ENCODE results near the gene KIRREL1. TPM values are rescaled to one million over a fixed set of nuclear protein-coding genes. Genes with fewer than 3 reads are reported as not detected.
A peak's percentile ranks its signal among the peaks of the same experiment; 100 is the strongest.

The KIRREL1 gene
- total RNA-seq, 4 donors from 2014 or later, result 8.8 to 19.6 (median 14.5) TPM

- WGBS, 2 donors, result 90 to 96% methylated on average over 4 of the region's 4 CpGs
- no peak overlapping the region for H3K4me3 ChIP-seq (ENCODE audit: low read depth, poor library complexity, severe bottlenecking)
- no peak for DNase-seq (ENCODE audit: low spot score in 2 of 2)
- TF ChIP-seq, protein P1, sequence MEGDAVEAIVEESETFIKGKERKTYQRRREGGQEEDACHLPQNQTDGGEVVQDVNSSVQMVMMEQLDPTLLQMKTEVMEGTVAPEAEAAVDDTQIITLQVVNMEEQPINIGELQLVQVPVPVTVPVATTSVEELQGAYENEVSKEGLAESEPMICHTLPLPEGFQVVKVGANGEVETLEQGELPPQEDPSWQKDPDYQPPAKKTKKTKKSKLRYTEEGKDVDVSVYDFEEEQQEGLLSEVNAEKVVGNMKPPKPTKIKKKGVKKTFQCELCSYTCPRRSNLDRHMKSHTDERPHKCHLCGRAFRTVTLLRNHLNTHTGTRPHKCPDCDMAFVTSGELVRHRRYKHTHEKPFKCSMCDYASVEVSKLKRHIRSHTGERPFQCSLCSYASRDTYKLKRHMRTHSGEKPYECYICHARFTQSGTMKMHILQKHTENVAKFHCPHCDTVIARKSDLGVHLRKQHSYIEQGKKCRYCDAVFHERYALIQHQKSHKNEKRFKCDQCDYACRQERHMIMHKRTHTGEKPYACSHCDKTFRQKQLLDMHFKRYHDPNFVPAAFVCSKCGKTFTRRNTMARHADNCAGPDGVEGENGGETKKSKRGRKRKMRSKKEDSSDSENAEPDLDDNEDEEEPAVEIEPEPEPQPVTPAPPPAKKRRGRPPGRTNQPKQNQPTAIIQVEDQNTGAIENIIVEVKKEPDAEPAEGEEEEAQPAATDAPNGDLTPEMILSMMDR (IDR thresholded peaks at IDR 0.05), result no peak
- TF ChIP-seq POLR2A (IDR thresholded peaks at IDR 0.05), result no peak
- intact Hi-C loops (cut with DNase I; ENCODE audit: low total_unique reads), result no loop called here
These were observed 121.7 kb downstream of the KIRREL1 start for GRCh38 chr1:158115126-158115525.

GRCh38 chr1:158116311-158117167 is 123.1 kb downstream of the KIRREL1 start:
- WGBS, 2 donors, result 87 to 89% methylated on average over 10 of the region's 10 CpGs
- intact Hi-C loops (cut with DNase I; ENCODE audit: low total_unique reads), result no loop called here
- H3K4me3 ChIP-seq (ENCODE audit: low read depth, poor library complexity, severe bottlenecking), result no peak overlapping the region
- no peak for DNase-seq (ENCODE audit: low spot score in 2 of 2)
- TF ChIP-seq, protein P1 (IDR thresholded peaks at IDR 0.05), result no peak

DNA sequence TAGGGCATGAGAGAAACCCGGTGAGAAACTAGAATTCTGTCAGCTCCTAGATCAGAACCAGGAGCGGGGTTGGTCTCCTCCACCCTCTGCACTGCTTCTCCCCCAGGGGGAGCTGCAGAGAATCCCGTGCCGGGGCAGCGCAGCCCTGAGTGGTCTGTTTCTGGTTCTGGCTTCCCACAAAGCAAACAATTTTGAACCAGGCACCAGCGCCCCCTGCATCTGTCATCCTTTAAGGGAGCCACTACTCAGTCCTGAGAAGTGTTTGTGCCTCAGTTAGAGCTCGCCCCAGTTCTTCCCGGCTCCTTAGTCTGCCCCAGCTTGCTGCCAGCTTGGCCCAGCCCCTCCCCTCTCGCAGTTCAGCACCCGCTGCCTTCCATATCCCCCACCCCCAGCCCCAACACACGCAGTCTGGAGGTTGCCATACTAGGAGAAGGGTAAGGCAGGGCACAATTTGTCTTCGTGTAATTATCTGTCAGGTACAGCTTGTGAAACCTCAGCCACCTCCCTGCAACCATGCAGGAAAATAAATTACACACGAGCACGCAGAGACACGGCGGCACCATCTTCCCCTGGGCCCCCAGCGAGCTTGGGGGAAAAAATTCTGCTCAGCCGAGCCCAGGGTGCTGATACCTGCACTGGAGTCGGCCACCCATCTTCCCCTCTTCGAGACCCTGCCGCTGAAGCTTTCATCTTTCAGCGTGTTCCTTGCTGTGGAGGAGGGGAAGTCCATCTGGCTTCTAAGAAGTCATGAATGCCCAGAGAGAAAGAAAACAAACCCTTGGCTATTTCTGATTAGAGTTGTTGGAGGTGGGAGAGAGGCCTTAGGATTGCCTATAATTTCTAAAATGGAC is 124.6 kb downstream of the KIRREL1 start:
- H3K4me3 ChIP-seq (ENCODE audit: low read depth, poor library complexity, severe bottlenecking), result no peak overlapping the region
- intact Hi-C loops (cut with DNase I; ENCODE audit: low total_unique reads), result no loop called here
- TF ChIP-seq POLR2A (IDR thresholded peaks at IDR 0.05), result no peak
- TF ChIP-seq, protein P1 (IDR thresholded peaks at IDR 0.05), result no peak
- peak in 1 of 2 donors; percentile 87 for DNase-seq (ENCODE audit: low spot score in 2 of 2)
- WGBS, 2 donors, result 10 to 12% methylated on average over 22 of the region's 22 CpGs

DNA sequence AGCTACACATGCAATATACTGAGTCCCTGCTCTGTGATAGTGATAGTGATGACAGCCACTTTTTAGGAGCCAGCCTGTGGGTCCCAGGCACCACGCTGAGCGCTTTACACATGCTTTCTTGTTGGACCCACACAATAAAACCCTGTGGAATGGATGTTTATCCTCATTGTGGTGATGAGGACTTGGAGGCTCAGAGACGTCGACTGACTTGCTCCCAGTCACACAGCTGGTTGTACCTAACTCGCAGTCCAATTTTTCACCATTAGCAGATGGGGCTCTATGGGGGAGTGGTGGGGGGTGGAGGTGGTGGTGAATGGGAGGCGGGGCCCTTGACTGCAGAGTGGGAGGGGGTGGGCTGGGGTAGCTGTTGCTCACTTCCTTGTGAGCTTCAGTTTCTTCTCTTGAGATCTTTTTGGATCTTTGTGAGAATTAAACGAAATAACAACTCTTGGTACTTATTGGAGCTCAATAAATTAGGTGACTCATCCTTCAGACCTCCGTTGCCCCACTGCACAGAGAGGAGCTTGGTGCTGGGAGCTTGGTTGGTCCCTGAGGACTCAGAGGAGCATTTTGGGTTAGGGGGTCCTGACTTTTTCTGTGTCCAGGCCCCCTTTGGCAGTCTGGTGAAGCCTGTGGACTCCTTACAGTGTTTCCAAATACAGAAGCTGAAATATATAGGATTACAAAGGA is 125.4 kb downstream of the KIRREL1 start:
- H3K4me3 ChIP-seq (ENCODE audit: low read depth, poor library complexity, severe bottlenecking), result no peak overlapping the region
- WGBS, 2 donors, result 72 to 73% methylated on average over 8 of the region's 8 CpGs
- peak in 1 of 2 donors; percentile 67 for DNase-seq (ENCODE audit: low spot score in 2 of 2)
- no peak for TF ChIP-seq POLR2A (IDR thresholded peaks at IDR 0.05)
- TF ChIP-seq, protein P1 (IDR thresholded peaks at IDR 0.05), result no peak
- intact Hi-C loops (cut with DNase I; ENCODE audit: low total_unique reads), result no loop called here

GRCh38 chr1:158119976-158120653 is 126.7 kb downstream of the KIRREL1 start:
- no peak for TF ChIP-seq POLR2A (IDR thresholded peaks at IDR 0.05)
- TF ChIP-seq, protein P1 (IDR thresholded peaks at IDR 0.05), result no peak
- WGBS, 2 donors, result 79 to 89% methylated on average over 5 of the region's 5 CpGs
- intact Hi-C loops (cut with DNase I; ENCODE audit: low total_unique reads), result loop anchor here (5.0 kb wide), 1 partner anchor 153 kb away; no protein-coding TSS in a partner anchor
- peak in 1 of 2 donors; percentile 65 for DNase-seq (ENCODE audit: low spot score in 2 of 2)
- H3K4me3 ChIP-seq (ENCODE audit: low read depth, poor library complexity, severe bottlenecking), result no peak overlapping the region

All from lower leg skin (tissue), 4 donors.